ENCODE measurements around the gene ASTN1.

ASTN1 gene

GRCh38 chr1:177001556-177001955 lies 163.0 kb downstream of the ASTN1 start:
- TF ChIP-seq REST (IDR thresholded peaks at IDR 0.05; ENCODE audit: insufficient read depth in 1 of 2, low read depth in 2 of 2, low read length in 2 of 2) (no peak), TAF1 (IDR thresholded peaks at IDR 0.05; ENCODE audit: borderline replicate concordance, insufficient read depth, low read length) (no peak), FOXP2 (optimal IDR thresholded peaks at IDR 0.05; ENCODE audit: borderline replicate concordance, extremely low read depth, extremely low read length, insufficient read depth) (no peak), POLR2AphosphoS5 (IDR thresholded peaks at IDR 0.05; ENCODE audit: low read depth, low read length) (no peak), SIN3A (IDR thresholded peaks at IDR 0.05; ENCODE audit: borderline replicate concordance, insufficient read depth, low read length) (no peak)

- TF ChIP-seq SIN3A (IDR thresholded peaks at IDR 0.05; ENCODE audit: borderline replicate concordance, insufficient read depth, low read length) (no peak), POLR2AphosphoS5 (IDR thresholded peaks at IDR 0.05; ENCODE audit: low read depth, low read length) (no peak), REST (IDR thresholded peaks at IDR 0.05; ENCODE audit: insufficient read depth in 1 of 2, low read depth in 2 of 2, low read length in 2 of 2) (no peak), TAF1 (IDR thresholded peaks at IDR 0.05; ENCODE audit: borderline replicate concordance, insufficient read depth, low read length) (no peak), FOXP2 (optimal IDR thresholded peaks at IDR 0.05; ENCODE audit: borderline replicate concordance, extremely low read depth, extremely low read length, insufficient read depth) (no peak)
Observed at GRCh38 chr1:176998183-176998795, 166.2 kb downstream of the ASTN1 start.

GRCh38 chr1:176996456-176997090 lies 167.9 kb downstream of the ASTN1 start:
- TF ChIP-seq SIN3A (IDR thresholded peaks at IDR 0.05; ENCODE audit: borderline replicate concordance, insufficient read depth, low read length) (no peak), FOXP2 (optimal IDR thresholded peaks at IDR 0.05; ENCODE audit: borderline replicate concordance, extremely low read depth, extremely low read length, insufficient read depth) (no peak), TAF1 (IDR thresholded peaks at IDR 0.05; ENCODE audit: borderline replicate concordance, insufficient read depth, low read length) (no peak), REST (IDR thresholded peaks at IDR 0.05; ENCODE audit: insufficient read depth in 1 of 2, low read depth in 2 of 2, low read length in 2 of 2) (no peak), POLR2AphosphoS5 (IDR thresholded peaks at IDR 0.05; ENCODE audit: low read depth, low read length) (no peak)

- TF ChIP-seq POLR2AphosphoS5 (IDR thresholded peaks at IDR 0.05; ENCODE audit: low read depth, low read length) = no peak
- no peak for TF ChIP-seq REST (IDR thresholded peaks at IDR 0.05; ENCODE audit: insufficient read depth in 1 of 2, low read depth in 2 of 2, low read length in 2 of 2)
- no peak for TF ChIP-seq SIN3A (IDR thresholded peaks at IDR 0.05; ENCODE audit: borderline replicate concordance, insufficient read depth, low read length)
- TF ChIP-seq TAF1 (IDR thresholded peaks at IDR 0.05; ENCODE audit: borderline replicate concordance, insufficient read depth, low read length) = no peak
- TF ChIP-seq FOXP2 (optimal IDR thresholded peaks at IDR 0.05; ENCODE audit: borderline replicate concordance, extremely low read depth, extremely low read length, insufficient read depth) = no peak
Observed at GRCh38 chr1:176994931-176995596, 169.4 kb downstream of the ASTN1 start.
